ENCODE results near the gene EPHX1. TPM values are rescaled to one million over a fixed set of nuclear protein-coding genes. Genes with fewer than 3 reads are reported as not detected.
"Not testable (repeated sequence)": the region's sequence is repeated elsewhere in the genome, so short reads cannot be mapped to it uniquely, and the experiment has no call there.

The EPHX1 gene
- 25.9 TPM for polyA plus RNA-seq (ENCODE audit: insufficient read length)

GRCh38 chr1:225809842-225810578 is at the start of gene EPHX1:
EPHX1 (plus strand) TSS chr1:225810124; CDS start chr1:225828730, 18,606 bp downstream.
- peak; percentile 65 for DNase-seq (ENCODE audit: low read depth)

DNA sequence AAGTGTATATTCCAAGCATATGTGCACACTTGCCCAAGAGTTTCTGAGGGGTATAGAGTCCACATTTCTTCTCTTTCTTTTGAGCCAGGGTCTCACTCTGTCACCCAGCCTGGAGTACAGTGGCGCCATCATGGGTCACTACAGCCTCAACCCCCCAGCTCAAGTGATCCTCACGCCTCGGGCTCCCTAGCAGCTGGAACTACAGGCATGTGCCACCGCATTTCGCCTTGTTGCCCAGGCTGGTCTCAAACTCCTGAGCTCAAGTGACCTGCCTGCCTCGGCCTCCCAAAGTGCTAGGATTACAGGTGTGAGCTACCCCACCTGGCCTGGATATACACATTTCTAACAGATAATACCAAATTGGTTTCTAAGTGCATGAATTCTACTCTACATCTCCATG is 49.4 kb upstream of the EPHX1 start:
- no peak for DNase-seq (ENCODE audit: low read depth)

GRCh38 chr1:225761395-225761794 is 48.5 kb upstream of the EPHX1 start:
- not testable (repeated sequence) for DNase-seq (ENCODE audit: low read depth)

DNA sequence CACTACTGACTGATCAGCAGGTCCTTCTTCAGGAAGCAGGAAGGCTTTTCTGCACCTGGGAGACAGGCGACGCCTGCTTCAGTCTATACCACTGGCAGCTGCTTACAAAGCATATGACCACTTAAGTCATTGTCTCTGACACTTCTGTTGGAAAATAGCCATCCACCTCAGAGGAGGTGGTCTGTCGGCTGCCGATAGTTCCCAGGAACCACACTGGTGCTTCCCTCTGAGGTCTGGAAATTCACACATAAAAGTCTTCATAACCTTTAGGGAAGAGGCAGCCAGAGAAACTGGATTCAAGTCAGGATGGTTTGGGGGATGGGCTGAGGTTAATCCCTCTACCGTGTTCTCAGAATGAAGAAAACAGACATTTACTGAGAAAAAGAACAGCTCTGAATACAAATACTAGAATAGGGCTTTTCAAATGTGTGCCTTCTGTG is 47.9 kb upstream of the EPHX1 start:
- no peak for DNase-seq (ENCODE audit: low read depth)

GRCh38 chr1:225762444-225762843 is 47.5 kb upstream of the EPHX1 start:
- no peak for DNase-seq (ENCODE audit: low read depth)

DNA sequence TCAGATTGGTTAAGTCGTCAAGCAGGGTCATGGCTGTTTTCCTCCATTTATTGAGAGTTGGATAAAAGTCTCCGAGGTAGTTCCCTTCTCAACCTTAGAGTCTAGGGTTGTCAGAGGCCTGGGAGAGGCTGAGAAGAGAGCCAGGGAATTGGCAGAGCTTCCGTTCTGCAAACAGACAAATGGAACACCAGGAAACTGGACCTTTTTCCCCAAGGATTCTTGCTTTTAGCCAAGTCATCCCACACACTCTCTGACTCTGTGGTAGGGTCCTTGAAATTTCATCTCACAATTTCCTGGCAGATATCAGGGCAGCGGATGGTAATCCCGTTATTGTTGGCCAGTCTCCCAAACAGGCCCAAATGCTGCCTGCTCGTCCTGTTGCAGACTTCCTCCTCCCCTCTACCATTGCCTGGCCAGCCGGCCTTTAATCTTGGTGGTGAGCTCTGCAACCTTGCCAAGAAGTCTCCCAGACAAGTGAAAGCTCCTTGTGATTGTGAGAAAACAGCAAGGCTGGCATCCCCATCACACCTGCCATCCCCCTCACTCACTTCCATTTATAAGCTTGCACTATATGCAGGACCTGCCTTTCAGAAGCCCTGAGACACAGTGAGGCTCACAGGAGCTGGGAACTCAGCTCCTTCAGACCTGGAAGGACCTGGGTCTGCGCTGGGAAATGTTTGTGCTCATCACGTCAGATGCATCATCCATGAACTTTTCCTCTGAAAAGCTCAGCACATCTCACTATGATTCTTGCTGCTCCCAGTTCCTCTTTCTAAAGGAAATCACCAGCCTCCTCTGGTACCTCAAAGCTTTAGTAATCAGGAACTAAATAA is 46.0 kb upstream of the EPHX1 start:
- no peak for DNase-seq (ENCODE audit: low read depth)

GRCh38 chr1:225765982-225766674 is 43.8 kb upstream of the EPHX1 start:
- no peak for DNase-seq (ENCODE audit: low read depth)

DNA sequence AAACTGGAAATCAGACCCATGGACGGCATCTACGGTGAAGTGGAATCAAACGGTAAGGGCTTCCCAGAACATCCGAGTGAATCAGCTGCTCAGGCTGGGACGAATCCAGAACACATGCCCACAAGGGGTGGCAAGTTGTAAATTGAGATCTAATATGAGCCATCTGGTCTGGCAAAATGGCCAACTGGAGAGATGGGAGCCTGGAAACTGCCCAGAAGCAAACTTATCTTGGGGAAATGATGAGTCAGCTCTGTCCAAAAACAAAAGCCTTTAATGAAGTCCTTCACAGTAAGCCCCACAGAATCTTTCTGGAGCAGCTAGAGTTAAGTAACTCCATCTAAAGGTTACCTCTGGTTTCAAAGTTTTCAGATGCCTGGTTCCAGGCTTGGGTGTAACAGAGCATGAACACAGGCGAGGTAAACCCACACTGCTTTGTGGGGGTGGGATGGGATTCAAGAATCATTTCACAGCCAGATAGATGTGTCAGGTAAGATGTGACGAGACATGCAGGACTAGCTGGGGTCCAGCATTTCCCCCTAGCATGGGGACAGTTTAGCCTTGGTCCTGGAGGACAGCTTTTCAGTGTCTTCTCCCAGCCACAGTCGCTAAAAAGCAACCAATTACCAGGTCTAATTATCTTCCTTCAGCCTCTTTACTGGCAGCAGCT is 42.8 kb upstream of the EPHX1 start:
- DNase-seq (ENCODE audit: low read depth), result no peak

GRCh38 chr1:225767634-225768540 is 42.0 kb upstream of the EPHX1 start:
- DNase-seq (ENCODE audit: low read depth), result no peak

GRCh38 chr1:225768662-225769426 is 41.1 kb upstream of the EPHX1 start:
- no peak for DNase-seq (ENCODE audit: low read depth)

GRCh38 chr1:225769687-225770086 is 40.2 kb upstream of the EPHX1 start:
- no peak for DNase-seq (ENCODE audit: low read depth)

DNA sequence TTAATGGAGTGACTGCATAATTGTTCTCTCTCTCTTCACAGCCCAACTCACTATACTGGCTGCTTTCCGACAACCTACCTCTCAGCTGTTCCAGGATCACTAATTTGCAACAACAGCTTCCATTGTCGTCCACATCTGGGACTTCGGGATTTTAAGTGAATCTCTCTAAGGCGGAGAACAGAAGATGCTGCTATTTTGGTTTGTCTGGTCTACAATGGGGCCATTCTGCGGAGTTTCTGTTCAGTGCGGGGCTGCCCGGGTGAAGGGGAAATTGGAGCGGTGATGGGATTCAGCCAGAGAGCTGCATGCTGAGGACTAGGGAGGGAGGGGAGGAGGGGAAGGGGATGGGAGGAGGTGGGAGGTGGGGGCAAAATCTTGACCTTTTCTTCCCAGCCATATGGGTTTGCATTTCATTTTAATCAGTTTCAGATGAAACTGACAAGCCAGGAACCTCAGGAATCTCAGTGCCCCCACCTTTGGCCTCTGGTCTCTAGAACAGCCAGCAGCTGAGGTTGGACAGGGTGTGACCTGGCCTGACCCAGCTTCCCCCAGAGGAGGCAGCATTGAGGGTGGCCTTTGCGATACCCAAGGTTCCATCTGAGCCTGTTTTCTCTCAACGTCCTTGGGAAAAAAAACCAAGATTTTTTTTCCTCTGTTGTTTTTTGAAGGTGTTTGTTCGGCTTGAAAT is 39.2 kb upstream of the EPHX1 start:
- DNase-seq (ENCODE audit: low read depth), result no peak

DNA sequence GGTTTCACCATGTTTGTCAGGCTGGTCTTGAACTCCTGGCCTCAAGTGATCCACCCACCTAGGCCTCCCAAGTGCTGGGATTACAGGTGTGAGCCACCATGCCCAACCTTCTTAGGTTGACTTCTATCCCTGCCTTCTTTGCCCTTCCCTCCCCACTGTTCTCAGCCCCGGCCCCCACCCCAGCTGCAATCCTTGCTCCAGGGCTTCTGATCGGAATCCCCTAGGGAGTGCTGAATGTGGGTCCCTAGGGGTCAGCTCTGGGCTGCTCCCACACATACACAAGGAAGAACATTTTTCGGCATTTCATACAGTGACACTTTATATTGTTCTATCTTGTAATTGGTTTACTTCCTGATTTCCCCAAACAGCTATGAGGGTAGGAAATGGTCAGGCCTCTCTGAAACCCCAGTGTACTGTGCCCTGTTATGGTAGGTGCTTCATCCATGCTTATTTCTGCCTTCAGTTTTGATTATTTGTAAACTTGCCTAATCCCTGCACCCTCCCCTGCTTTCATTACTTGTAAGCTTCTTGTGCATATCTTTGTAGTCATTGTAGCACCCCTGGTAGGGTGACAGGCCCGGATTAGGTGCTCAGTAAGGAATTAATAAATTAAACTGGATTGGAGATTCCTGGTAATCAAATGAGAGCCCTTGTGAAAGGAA is 38.1 kb upstream of the EPHX1 start:
- no peak for DNase-seq (ENCODE audit: low read depth)

GRCh38 chr1:225772323-225772768 is 37.6 kb upstream of the EPHX1 start:
- DNase-seq (ENCODE audit: low read depth), result peak; percentile 78

DNA sequence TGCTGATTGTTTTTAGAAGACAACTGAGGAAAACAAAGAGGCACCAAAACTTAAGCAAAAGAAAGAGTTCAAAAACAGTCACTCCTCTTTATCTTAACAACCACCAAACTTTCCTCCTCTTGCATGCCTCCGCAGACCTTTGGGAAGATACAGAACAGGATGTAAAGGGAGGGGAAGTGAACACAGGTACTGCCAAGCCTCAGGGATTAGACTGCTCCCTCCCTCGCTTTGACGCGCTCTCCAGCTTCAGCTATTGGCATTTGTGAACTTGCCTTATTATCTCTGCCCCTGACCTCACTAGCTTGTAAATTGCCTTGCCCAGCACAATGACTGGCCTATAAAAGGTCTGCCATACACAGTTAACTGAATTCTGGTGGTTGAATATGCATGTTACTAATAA is 37.1 kb upstream of the EPHX1 start:
- no peak for DNase-seq (ENCODE audit: low read depth)

- no peak for DNase-seq (ENCODE audit: low read depth)
Observed at GRCh38 chr1:225774281-225775147, 35.4 kb upstream of the EPHX1 start.

GRCh38 chr1:225776294-225776693 is 33.6 kb upstream of the EPHX1 start:
- no peak for DNase-seq (ENCODE audit: low read depth)
